Measurements from ENCODE around the gene COL5A3.

COL5A3 gene

GRCh38 chr19:9934132-9934950, 76.0 kb downstream of the COL5A3 start:
- TF ChIP-seq ZNF8 (CRISPR knock-in tag; IDR thresholded peaks at IDR 0.05) (no peak), PATZ1 (CRISPR knock-in tag; IDR thresholded peaks at IDR 0.05; ENCODE audit: borderline replicate concordance) (no peak), ZNF70 (CRISPR knock-in tag; IDR thresholded peaks at IDR 0.05) (no peak)
- TF ChIP-seq, protein P1, sequence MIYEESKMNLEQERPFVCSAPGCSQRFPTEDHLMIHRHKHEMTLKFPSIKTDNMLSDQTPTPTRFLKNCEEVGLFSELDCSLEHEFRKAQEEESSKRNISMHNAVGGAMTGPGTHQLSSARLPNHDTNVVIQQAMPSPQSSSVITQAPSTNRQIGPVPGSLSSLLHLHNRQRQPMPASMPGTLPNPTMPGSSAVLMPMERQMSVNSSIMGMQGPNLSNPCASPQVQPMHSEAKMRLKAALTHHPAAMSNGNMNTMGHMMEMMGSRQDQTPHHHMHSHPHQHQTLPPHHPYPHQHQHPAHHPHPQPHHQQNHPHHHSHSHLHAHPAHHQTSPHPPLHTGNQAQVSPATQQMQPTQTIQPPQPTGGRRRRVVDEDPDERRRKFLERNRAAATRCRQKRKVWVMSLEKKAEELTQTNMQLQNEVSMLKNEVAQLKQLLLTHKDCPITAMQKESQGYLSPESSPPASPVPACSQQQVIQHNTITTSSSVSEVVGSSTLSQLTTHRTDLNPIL (CRISPR knock-in tag; IDR thresholded peaks at IDR 0.05; ENCODE audit: low read depth): no peak

DNA sequence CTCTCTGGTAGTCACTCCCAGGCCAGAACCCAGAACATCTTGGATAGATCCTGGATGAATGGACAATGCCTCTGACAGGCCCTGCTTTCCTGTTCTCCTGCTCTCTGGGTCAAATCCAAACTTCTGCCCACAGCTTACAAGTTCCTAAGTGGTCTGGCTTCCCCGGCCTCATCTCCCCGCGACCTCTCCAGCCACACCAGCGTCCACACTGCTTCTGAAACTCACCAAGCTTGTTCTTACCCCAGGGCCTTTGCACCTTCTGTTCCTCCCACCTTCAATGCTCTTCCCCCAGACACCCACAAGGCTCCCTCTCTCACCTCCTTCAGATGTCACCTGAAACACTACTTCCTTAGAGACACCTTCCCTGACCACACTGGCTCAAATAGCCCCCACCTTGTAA, 77.5 kb downstream of the COL5A3 start:
- no peak for TF ChIP-seq ARNTL (CRISPR knock-in tag; IDR thresholded peaks at IDR 0.05; ENCODE audit: borderline replicate concordance, low read depth)
- no peak for TF ChIP-seq CSRNP3 (CRISPR knock-in tag; IDR thresholded peaks at IDR 0.05)
- no peak for TF ChIP-seq ZFP3 (CRISPR knock-in tag; IDR thresholded peaks at IDR 0.05)
- TF ChIP-seq TCF4 (CRISPR knock-in tag; IDR thresholded peaks at IDR 0.05; ENCODE audit: borderline replicate concordance): no peak
- TF ChIP-seq ZNF70 (CRISPR knock-in tag; IDR thresholded peaks at IDR 0.05): no peak
- TF ChIP-seq, protein P2, sequence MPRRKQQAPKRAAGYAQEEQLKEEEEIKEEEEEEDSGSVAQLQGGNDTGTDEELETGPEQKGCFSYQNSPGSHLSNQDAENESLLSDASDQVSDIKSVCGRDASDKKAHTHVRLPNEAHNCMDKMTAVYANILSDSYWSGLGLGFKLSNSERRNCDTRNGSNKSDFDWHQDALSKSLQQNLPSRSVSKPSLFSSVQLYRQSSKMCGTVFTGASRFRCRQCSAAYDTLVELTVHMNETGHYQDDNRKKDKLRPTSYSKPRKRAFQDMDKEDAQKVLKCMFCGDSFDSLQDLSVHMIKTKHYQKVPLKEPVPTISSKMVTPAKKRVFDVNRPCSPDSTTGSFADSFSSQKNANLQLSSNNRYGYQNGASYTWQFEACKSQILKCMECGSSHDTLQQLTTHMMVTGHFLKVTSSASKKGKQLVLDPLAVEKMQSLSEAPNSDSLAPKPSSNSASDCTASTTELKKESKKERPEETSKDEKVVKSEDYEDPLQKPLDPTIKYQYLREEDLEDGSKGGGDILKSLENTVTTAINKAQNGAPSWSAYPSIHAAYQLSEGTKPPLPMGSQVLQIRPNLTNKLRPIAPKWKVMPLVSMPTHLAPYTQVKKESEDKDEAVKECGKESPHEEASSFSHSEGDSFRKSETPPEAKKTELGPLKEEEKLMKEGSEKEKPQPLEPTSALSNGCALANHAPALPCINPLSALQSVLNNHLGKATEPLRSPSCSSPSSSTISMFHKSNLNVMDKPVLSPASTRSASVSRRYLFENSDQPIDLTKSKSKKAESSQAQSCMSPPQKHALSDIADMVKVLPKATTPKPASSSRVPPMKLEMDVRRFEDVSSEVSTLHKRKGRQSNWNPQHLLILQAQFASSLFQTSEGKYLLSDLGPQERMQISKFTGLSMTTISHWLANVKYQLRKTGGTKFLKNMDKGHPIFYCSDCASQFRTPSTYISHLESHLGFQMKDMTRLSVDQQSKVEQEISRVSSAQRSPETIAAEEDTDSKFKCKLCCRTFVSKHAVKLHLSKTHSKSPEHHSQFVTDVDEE (CRISPR knock-in tag; IDR thresholded peaks at IDR 0.05): no peak
- no peak for TF ChIP-seq ZC3H10 (CRISPR knock-in tag; IDR thresholded peaks at IDR 0.05)
- no peak for TF ChIP-seq RARB (CRISPR knock-in tag; IDR thresholded peaks at IDR 0.05)
- TF ChIP-seq CSDC2 (CRISPR knock-in tag; IDR thresholded peaks at IDR 0.05): no peak
- TF ChIP-seq ISL1 (CRISPR knock-in tag; IDR thresholded peaks at IDR 0.05): no peak
- TF ChIP-seq, protein P1 (CRISPR knock-in tag; IDR thresholded peaks at IDR 0.05; ENCODE audit: low read depth): no peak
- TF ChIP-seq TOX (CRISPR knock-in tag; IDR thresholded peaks at IDR 0.05; ENCODE audit: borderline replicate concordance): no peak
- no peak for TF ChIP-seq ZNF8 (CRISPR knock-in tag; IDR thresholded peaks at IDR 0.05)
- TF ChIP-seq PATZ1 (CRISPR knock-in tag; IDR thresholded peaks at IDR 0.05; ENCODE audit: borderline replicate concordance): no peak
- TF ChIP-seq BACH2 (CRISPR knock-in tag; IDR thresholded peaks at IDR 0.05; ENCODE audit: borderline replicate concordance): no peak
- TF ChIP-seq ZNF565 (CRISPR knock-in tag; conservative IDR thresholded peaks at IDR 0.05; ENCODE audit: low read depth): no peak
- TF ChIP-seq PPARA (CRISPR knock-in tag; IDR thresholded peaks at IDR 0.05; ENCODE audit: borderline replicate concordance): no peak
- no peak for TF ChIP-seq OSR1 (CRISPR knock-in tag; IDR thresholded peaks at IDR 0.05)
- no peak for TF ChIP-seq ESRRG (CRISPR knock-in tag; IDR thresholded peaks at IDR 0.05)
- TF ChIP-seq GLIS3 (CRISPR knock-in tag; IDR thresholded peaks at IDR 0.05): no peak
- ATAC-seq: no peak

More at GRCh38 chr19:9934132-9934950, 76.0 kb downstream of the COL5A3 start:
- ATAC-seq: peak; percentile 76

Data from SK-N-SH treated with all-trans-retinoic acid at 6 μM for 48 hours (cell line).